Body of pancreas (tissue), 4 donors: Measurements from ENCODE around the gene DNAJC18. TPM values are rescaled to one million over a fixed set of nuclear protein-coding genes. Genes with fewer than 3 reads are reported as not detected.

ENCODE experiments used
- ATAC-seq: fragments of 150-250 bp; one replicate; pipeline ENCODE4 v1.9.1; 2016
- DNase-seq, 4 donors: peaks; one replicate each; pipeline ENCODE4 v3.0.0-alpha.2; 2019
- H3K27ac ChIP-seq, 4 donors: fragments of 200-600 bp; sonication (generic); 1 replicate in 3 of 4; 2 replicates in 1 of 4; pipeline versions ENCODE4 v1.5.1 to v1.6.1; 2016 to 2019; ENCODE audit warnings: mild to moderate bottlenecking in 1 of 4, mixed read lengths in 1 of 4, moderate library complexity in 1 of 4
- H3K27me3 ChIP-seq, 2 donors: fragments of 200-600 bp; sonication (generic); one replicate each; pipeline ENCODE4 v1.6.0; 2016; ENCODE audit warnings: mild to moderate bottlenecking in 1 of 2
- H3K36me3 ChIP-seq, 2 donors: fragments of 200-600 bp; sonication (generic); replicated peaks in 1 of 2; 2 replicates each; pipeline ENCODE4 v1.5.1; 2016; ENCODE audit warnings: low read depth in 2 of 2; ENCODE audit not compliant: insufficient read depth in 1 of 2
- H3K4me1 ChIP-seq: fragments of 200-600 bp; sonication (generic); one replicate; pipeline ENCODE4 v1.6.0; 2016
- H3K4me3 ChIP-seq, 2 donors: fragments of 200-600 bp; sonication (generic); 1 replicate in 1 of 2; 2 replicates in 1 of 2; pipeline ENCODE4 v1.5.1; 2016 to 2019
- H3K9me3 ChIP-seq, 3 donors: fragments of 200-600 bp; sonication (generic); 1 replicate in 2 of 3; 2 replicates in 1 of 3; pipeline ENCODE4 v1.5.1; 2016
- POLR2A ChIP-seq, 3 donors: fragments of 450-650 bp; IDR thresholded peaks; one replicate each; pipeline ENCODE4 v1.6.1; 2016; ENCODE audit warnings: antibody characterized with exemption in 3 of 3, mild to moderate bottlenecking in 2 of 3
- WGBS, 2 donors: methylation state at CpG; one replicate each; pipeline ENCODE4 v1.1.5; 2017; 5-methylcytosine and 5-hydroxymethylcytosine counted together
- intact Hi-C: fragments of 100-400 bp; cut with DNase I; formaldehyde crosslinking; loops from one replicate; pipeline ENCODE4 v1.15.1; 2023
- total RNA-seq, 2 donors: library from RNA; depleted of rRNA; stranded (reverse); fragments of >200 nt; gene quantifications; one replicate each; pipeline ENCODE4 v1.1.0, GENCODE V29; 2016
- TF ChIP-seq, protein P1 (sequence below), 7 experiments: fragments of 450-650 bp in 4 of 7; fragments of 200-600 bp in 3 of 7; sonication (generic) in 3 of 7; IDR thresholded peaks; one replicate each; pipeline ENCODE4 v1.5.1; 2016 to 2019; ENCODE audit warnings: antibody characterized with exemption in 7 of 7

DNAJC18 gene
- total RNA-seq, 2 donors from 2014 or later, result 1.6 to 3.0 TPM

DNA sequence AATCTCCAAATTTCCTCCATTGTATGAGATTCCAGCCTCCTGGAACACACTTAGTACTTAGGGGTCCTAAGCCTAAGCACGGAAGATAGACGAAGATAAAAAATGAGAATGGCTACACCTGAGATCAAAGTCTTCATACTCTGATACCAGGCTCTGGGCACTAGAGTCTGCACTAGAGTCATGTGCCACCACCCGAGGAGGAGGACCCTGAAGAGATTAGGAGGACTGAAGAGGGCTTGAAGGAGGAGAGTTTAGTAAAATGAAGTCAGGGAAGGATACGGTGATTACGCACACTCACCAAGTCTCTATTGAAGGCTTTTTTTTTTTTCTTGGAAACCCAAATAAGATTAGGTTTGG, 34.9 kb downstream of the DNAJC18 start:
- WGBS, 2 donors, result 52 to 56% methylated on average over 5 of the region's 5 CpGs

DNA sequence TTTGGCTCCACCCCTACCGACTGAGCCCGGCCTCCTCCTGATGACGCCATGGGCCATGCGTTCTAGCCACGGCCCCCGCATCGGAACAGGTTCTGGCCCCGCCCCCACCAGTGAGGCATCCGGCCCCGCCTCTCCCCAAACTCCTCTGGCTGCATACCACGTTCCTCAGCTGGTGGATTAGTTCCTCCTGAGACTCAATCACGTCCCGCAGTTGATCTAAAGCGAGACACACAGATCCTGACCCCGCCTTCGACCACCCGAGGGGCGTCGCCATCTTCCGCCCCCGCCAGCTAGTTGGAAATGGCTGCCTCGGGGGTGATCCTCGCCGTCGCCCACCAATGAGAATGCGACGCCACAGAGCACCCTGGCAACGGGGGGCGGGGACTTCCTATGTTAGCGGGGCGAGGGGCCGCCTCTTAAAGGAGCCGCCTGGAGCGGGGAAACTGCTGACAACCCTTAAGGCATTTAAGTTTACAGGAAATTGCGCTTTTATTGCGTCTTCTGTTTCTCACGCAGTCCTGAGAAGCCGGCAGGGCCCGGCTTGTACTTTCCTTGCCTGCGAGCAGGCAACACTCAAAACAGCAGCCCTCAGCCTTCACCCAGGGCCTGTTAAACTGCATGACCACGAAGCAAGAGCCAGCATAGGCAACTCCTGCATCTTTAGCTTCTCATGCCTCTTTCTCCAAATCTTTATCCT, 35.4 kb downstream of the DNAJC18 start, which contains the start of gene SPATA24:
Gene SPATA24 (minus strand): TSS at position 303 of the 697 bp plus-strand sequence. CDS start 29 bp downstream, at position 274.
- TF ChIP-seq, protein P1, sequence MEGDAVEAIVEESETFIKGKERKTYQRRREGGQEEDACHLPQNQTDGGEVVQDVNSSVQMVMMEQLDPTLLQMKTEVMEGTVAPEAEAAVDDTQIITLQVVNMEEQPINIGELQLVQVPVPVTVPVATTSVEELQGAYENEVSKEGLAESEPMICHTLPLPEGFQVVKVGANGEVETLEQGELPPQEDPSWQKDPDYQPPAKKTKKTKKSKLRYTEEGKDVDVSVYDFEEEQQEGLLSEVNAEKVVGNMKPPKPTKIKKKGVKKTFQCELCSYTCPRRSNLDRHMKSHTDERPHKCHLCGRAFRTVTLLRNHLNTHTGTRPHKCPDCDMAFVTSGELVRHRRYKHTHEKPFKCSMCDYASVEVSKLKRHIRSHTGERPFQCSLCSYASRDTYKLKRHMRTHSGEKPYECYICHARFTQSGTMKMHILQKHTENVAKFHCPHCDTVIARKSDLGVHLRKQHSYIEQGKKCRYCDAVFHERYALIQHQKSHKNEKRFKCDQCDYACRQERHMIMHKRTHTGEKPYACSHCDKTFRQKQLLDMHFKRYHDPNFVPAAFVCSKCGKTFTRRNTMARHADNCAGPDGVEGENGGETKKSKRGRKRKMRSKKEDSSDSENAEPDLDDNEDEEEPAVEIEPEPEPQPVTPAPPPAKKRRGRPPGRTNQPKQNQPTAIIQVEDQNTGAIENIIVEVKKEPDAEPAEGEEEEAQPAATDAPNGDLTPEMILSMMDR (IDR thresholded peaks at IDR 0.05), result no peak
- TF ChIP-seq POLR2A (IDR thresholded peaks at IDR 0.05), result peak in 2 of 3 donors; percentile 45 to 49
- Histone ChIP-seq H3K27me3 (no peaks in the 10 kb centered on the region), H3K4me3 (peak within 1 kb of the TSS; percentile 30 to 38), H3K36me3 (no peaks in the 10 kb centered on the region), H3K9me3 (no peaks in the 10 kb centered on the region), H3K4me1 (peaks cover 14% of the 10 kb centered on the region), H3K27ac (peak within 1 kb of the TSS; percentile 73 to 96 (median 91))
- intact Hi-C loops, result no loop called here
- ATAC-seq (peak; percentile 98), DNase-seq (peak; percentile 96 to 98 (median 98))
- 0 to 1% methylated on average over 15 to 41 of the region's 41 CpGs for WGBS, 2 donors

More for the DNA sequence above, 34.9 kb downstream of the DNAJC18 start:
- H3K4me3 ChIP-seq, result no peak overlapping the region
- H3K36me3 ChIP-seq, result no peaks in the 10 kb centered on the region
- TF ChIP-seq, protein P1 (IDR thresholded peaks at IDR 0.05), result no peak
- no peak for TF ChIP-seq POLR2A (IDR thresholded peaks at IDR 0.05)
- peak overlapping the region; percentile 73 to 96 (median 91) for H3K27ac ChIP-seq
- peaks cover 14% of the 10 kb centered on the region for H3K4me1 ChIP-seq
- intact Hi-C loops, result no loop called here
- no peaks in the 10 kb centered on the region for H3K9me3 ChIP-seq
- ATAC-seq (no peak), DNase-seq (no peak)
- H3K27me3 ChIP-seq, result no peaks in the 10 kb centered on the region

DNA sequence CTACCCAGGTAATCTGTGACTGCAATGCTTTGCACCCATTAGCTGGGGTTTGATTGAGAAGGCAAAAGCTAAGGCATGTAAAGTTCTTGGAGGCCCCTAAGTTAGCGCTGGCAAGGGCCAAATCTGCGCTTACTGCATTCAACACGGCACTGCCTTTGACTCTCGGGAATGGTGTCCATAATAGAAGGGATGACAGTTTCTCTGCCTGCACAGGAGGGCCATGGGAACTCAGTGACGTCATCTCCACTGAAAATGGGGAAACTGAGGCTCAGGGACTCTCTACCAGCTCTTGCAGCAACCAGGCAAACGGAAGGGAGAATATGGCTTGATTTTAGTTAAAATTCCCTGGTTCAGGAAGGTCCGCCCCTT, 35.9 kb downstream of the DNAJC18 start:
- Histone ChIP-seq H3K27ac (peak overlapping the region; percentile 73 to 96 (median 91)), H3K9me3 (no peaks in the 10 kb centered on the region), H3K27me3 (no peaks in the 10 kb centered on the region), H3K4me3 (peak overlapping the region in 1 of 2 donors; percentile 38), H3K4me1 (peaks cover 14% of the 10 kb centered on the region), H3K36me3 (no peaks in the 10 kb centered on the region)
- 20 to 26% methylated on average over 7 of the region's 7 CpGs for WGBS, 2 donors
- ATAC-seq (peak; percentile 2), DNase-seq (no peak)
- intact Hi-C loops, result no loop called here
- no peak for TF ChIP-seq POLR2A (IDR thresholded peaks at IDR 0.05)
- TF ChIP-seq, protein P1 (IDR thresholded peaks at IDR 0.05), result no peak

DNA sequence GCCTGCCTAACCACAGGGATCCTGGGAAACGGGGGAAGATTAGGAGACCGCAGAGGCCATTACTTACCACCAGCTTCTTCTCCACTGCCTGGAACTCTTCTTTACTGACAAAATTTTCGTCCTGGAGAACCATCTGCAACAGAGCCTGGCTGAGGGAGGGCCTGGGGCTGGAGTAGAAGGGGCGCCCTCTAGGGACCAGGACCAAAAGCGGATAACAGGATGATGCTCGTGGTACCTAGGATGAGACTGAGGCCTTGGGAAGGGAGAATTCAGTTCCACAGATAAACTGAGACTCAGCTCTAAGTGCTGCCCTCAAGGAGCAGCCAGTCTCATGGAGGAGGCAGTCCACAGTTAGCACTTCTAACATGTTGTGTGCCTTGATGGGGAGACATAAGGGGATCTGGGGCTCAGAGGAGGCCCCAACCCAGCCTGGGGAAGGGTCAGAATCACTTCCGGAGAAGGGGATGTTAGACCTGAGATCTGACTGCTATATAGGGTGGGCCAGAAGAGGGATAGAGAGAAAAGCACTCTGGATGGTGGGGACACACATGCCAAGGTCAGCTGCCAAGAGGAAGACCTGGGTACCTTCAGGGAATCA, 36.7 kb downstream of the DNAJC18 start:
- DNase-seq (no peak), ATAC-seq (no peak)
- Histone ChIP-seq H3K4me3 (no peak overlapping the region), H3K27me3 (no peaks in the 10 kb centered on the region), H3K27ac (no peak overlapping the region), H3K36me3 (no peaks in the 10 kb centered on the region), H3K9me3 (no peaks in the 10 kb centered on the region), H3K4me1 (peaks cover 14% of the 10 kb centered on the region)
- WGBS, 2 donors, result 69 to 74% methylated on average over 7 of the region's 7 CpGs
- intact Hi-C loops, result no loop called here
- TF ChIP-seq, protein P1 (IDR thresholded peaks at IDR 0.05), result peak in 2 of 7 experiments; percentile 25 to 27
- TF ChIP-seq POLR2A (IDR thresholded peaks at IDR 0.05), result no peak
